Stomach (tissue), 4 donors: ENCODE measurements around the gene HSD17B11.

Source experiments
- EP300 ChIP-seq: sonication (generic); formaldehyde crosslinking; IDR thresholded peaks from one replicate; pipeline ENCODE4 v1.6.1; 2017; ENCODE audit warnings: antibody characterized with exemption
- POLR2A ChIP-seq, 4 donors: fragments of 450-650 bp; IDR thresholded peaks; one replicate each; pipeline ENCODE4 v1.6.1; 2016; ENCODE audit warnings: antibody characterized with exemption in 4 of 4, control low read depth in 2 of 4, mild to moderate bottlenecking in 1 of 4, moderate library complexity in 1 of 4
- POLR2AphosphoS5 ChIP-seq, 3 donors: sonication (generic); formaldehyde crosslinking; IDR thresholded peaks; one replicate each; pipeline ENCODE4 v1.6.1; 2016; ENCODE audit warnings: antibody characterized with exemption in 3 of 3
- TF ChIP-seq, protein P1 (sequence below), 7 experiments: fragments of 450-650 bp in 4 of 7; fragments of 200-600 bp in 3 of 7; sonication (generic) in 3 of 7; IDR thresholded peaks; one replicate each; pipeline ENCODE4 v1.5.1; 2016 to 2019; ENCODE audit warnings: antibody characterized with exemption in 7 of 7, control low read depth in 2 of 7, mild to moderate bottlenecking in 1 of 7

DNA sequence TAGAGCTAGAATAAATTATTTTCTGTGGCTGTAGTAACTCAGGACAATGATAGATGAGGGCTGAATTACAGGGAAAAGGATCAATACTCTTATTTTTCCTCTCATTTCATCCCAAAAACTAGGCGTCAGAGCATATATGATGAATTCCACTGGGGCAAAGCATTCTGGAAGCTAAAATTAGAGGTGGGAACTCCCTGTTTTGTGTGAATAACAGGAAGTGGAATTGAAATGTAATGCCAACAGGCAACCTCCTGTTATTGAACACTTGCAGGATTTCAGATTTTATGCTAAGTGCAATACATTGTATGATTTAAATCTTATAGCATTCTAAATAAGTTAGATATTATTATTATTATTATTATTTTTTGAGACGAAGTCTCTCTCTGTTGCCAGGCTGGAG, 20.9 kb downstream of the HSD17B11 start:
- TF ChIP-seq, protein P1, sequence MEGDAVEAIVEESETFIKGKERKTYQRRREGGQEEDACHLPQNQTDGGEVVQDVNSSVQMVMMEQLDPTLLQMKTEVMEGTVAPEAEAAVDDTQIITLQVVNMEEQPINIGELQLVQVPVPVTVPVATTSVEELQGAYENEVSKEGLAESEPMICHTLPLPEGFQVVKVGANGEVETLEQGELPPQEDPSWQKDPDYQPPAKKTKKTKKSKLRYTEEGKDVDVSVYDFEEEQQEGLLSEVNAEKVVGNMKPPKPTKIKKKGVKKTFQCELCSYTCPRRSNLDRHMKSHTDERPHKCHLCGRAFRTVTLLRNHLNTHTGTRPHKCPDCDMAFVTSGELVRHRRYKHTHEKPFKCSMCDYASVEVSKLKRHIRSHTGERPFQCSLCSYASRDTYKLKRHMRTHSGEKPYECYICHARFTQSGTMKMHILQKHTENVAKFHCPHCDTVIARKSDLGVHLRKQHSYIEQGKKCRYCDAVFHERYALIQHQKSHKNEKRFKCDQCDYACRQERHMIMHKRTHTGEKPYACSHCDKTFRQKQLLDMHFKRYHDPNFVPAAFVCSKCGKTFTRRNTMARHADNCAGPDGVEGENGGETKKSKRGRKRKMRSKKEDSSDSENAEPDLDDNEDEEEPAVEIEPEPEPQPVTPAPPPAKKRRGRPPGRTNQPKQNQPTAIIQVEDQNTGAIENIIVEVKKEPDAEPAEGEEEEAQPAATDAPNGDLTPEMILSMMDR (IDR thresholded peaks at IDR 0.05): no peak
- TF ChIP-seq POLR2A (IDR thresholded peaks at IDR 0.05): no peak
- no peak for TF ChIP-seq POLR2AphosphoS5 (IDR thresholded peaks at IDR 0.05)
- no peak for TF ChIP-seq EP300
